Stimulated activated CD4-positive, alpha-beta T cell treated with anti-CD3 and anti-CD28 coated beads, Interleukin-15, amount 100 ng/mL, for 1 hour (primary cell): ENCODE measurements around the gene NCSTN.

Source experiments
- DNase-seq, 2 donors: peaks; one replicate each; pipeline ENCODE4 v3.0.0-alpha.2; 2020; ENCODE audit warnings: low read depth in 1 of 2, low spot score in 1 of 2

Gene NCSTN

DNA sequence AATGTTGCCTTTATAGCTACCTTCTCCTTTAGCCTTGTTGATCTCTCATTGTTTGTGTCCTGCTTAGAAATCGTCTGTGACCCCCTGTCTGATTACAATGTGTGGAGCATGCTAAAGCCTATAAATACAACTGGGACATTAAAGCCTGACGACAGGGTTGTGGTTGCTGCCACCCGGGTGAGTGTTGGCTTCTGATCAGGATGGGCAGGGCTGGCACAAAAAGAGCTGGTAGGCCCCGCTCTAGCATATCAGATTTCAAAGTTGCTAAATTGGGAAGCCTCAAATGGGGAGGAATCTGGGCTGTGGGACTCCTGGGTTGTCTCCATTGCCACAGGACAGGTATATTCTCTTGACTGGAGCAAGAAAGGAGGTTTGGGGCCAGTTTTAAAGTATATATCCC is 8.4 kb downstream of the NCSTN start:
- no peak for DNase-seq

DNA sequence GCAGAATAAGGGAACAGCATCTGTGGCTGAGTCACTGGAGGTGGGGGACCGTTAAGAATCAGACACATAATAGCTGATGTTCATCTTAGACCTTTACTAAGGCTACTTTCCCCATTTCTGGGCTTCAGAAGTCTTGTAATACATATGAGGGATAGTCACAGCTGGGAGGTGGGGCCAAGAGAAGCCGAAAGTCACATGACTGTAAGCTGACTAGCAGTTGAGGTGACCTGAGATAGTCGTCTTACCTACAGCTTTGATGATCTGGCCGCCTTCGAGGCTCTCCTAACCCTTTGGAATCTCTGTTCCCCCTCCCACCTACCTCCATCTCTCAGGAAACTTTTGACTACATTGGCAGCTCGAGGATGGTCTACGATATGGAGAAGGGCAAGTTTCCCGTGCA is 9.4 kb downstream of the NCSTN start:
- DNase-seq, result no peak

DNA sequence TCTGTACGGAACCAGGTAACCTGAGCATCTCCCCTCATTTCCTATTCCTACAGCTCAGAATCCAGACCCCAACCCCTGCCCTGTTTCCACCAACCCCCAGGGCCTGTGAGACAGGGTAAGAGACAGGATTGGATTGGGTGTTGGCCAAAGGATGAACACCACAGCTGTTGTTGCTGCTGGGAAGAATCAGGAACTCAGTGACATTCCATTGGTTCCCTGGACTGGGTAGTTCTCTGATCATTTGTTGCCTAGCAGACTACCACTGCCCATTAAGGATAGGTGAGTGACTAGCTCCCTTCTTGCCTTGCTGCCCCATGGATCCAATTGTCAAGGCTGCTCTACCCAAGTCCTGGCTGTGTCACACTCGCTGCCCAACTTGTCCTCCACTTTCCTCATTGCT is 10.0 kb downstream of the NCSTN start:
- no peak for DNase-seq

DNA sequence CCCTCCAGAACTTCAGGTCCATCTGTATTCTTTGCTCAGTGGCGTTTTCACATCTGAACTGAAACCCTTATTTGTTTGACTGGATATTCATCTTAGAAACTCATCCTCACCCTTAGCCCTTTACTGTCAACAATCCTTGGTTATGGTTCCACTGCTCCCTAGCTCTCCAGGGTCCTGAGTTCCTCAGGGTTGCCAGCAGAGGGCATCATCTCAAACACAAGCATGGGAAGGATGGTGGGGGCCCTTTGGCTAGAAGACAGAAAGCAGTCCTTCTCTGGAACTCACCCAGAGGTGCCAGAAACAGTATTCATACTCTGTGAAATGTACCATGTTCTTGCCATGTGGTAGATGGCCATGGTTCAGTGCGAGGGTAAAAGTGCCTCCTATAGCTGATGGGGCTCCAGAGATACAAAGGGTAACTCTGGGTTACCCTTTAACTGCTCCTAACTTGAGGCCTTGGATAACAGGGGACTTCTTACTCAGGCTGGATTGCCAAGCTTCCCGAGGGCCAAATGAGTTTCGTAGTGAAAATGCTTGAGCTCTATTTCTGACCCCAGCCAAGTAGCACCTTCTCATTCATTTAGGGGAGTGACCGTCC is 11.3 kb downstream of the NCSTN start:
- DNase-seq, result no peak

DNA sequence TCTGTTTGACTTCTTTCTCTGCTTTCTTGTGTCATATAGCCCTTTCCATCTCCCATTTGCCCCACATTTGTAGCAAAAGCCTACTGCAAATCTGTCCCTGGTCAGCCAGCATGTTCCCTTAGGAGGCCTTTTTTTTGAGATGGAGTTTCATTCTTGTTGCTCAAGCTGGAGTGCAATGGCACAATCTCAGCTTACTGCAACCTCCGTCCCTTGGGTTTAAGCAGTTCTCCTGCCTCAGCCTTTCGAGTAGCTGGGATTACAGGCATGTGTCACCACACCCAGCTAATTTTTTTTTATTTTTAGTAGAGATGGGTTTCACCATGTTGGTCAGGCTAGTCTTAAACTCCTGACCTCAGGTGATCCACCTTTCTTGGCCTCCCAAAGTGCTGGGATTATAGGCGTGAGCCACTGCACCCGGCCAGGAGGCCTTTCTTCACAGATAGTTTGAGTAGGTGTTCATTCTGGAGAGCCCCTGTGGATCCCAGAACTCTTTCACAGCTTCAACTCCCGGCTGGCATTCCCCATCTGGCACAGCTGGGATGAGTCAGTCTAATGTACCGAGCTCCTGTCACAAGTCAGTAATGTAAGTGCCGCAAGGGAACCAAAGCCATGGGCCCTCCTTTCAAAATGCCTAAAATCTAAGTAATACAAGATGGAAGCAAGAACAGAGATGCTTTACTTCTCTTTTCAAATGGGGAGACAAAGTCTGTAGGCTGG is 14.3 kb downstream of the NCSTN start:
- no peak for DNase-seq

DNA sequence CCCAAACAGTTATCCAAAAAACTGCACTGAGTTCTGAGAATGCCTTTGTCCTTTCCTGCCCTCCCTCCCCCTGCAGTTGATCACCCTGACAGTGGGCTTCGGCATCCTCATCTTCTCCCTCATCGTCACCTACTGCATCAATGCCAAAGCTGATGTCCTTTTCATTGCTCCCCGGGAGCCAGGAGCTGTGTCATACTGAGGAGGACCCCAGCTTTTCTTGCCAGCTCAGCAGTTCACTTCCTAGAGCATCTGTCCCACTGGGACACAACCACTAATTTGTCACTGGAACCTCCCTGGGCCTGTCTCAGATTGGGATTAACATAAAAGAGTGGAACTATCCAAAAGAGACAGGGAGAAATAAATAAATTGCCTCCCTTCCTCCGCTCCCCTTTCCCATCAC is 14.9 kb downstream of the NCSTN start:
- DNase-seq, result no peak

DNA sequence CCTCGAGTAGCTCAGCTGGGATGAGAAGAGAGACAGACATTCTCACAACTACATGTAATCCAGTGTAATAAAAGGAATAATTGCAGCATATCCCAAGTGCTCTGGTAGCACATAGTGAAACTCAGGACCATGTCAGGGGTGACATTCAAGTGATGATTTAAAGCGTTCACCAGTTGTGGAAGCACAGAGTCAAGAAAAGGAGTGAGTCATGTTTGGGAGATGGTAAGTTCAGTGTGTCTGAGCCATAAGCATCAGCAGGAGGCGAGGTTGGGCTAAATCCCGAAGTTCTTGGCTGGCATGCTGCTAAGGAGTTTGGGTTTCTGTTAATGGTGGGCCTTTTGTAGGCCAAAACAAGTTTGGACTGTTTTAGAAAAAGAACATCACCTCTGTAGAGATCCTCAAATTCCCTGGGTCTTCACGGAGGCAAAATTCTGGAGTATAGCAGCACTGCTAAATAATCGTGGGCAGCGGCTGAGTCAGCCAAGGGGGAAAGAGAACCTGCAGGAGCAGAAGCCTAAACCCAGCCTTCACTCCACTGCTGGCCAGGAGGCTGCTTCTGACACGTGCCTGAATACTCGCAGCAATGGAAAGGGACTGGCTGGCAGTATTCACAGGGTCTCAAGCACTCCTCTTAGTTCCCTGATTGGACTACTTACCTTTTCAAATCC is 16.5 kb downstream of the NCSTN start:
- DNase-seq, result no peak

DNA sequence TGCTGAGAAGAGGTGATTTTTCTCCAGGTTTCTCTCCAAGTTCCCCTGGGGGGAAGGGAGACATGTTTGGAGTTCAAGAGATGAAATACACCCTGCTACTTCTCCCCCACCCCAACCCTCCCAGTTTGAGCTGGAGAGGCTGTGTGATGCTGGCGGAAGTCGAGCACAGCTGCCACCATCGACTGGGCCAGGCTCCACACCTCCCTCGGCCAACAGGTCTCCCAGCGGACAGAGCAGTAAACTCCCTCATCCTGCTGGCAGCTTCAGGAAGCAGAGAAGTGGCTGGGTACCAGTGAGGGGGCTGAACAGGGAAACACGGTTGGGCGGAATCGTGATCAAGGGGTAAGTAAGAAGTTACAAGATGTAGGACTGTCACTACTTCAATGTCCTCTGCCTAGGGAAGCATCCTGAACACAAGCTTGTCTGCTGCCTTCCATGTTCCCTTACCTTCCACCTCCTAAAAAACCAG is 17.1 kb downstream of the NCSTN start:
- no peak for DNase-seq

DNA sequence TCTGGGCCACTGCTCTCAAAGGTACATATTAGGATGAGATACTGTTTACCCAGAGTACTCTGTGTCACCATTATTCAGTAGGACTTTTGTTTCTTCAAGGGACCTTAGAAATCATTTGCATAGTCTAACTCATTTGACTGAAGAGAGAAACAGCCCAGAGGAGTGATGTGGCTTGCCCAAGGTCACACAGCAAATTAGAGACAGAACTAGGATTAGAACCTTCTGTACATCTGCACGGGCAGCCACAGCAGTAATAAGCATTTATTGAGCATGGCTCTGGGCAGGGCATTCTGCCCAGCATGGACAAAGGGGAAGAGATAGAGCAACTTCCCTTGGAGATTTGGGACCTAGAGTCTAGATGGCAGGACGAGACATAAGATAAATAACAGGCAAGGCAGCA is 18.0 kb downstream of the NCSTN start:
- no peak for DNase-seq

DNA sequence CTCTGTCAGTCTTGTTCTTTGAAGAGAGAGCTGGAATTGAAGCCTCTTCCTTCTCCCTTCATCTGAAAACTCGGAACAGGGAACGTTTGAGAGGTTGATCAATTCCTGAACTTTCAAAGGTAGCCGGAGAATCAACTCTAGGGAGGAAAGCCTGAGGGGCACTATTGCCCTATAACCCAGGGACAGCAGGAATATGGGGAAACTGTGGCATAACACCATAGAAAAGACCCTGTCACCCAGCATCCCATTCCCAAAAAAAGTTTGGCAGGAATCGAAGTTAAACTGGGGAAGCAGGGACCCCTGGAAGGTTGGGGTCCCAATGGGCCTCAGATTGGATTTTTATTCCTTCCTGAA is 18.6 kb downstream of the NCSTN start:
- no peak for DNase-seq

DNA sequence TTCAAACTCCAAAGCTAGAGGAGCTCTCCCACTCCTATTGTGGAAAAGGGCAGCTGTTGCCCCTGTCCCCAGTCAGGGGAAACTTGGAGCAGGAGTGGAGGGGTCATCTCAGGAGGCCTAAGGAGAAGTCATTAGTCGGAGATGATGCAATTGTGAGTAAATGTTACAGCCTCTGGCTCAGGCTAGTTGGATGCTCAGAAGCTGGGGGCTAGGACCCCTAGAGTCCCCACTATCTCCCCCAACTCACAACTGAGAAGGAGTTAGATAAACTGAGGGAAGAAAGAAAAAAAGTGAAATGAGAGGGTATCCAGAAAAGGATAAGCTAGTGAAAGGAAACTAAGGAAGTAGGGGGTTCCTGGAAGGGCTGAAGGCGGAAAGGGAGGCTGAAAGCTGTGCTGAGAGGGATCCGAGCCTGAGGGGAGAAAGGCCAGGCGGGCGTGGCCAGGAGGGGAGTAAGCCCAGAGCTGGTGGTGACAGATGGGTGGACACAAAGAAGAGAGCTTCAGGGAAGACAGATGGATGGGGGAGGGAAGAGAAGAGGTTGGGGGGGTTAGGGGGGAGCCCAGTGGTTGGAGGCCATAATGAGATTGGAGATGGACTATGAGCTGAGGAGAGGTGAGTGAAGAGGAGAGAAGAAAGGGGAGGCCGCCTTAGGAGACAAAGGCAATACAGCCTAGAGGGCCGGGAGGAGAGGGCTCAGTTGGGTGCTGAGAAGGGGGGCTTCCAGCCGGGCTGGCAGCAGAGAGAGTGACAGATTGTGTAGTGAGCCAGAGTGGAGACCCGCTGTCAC is 19.2 kb downstream of the NCSTN start:
- DNase-seq, result no peak

DNA sequence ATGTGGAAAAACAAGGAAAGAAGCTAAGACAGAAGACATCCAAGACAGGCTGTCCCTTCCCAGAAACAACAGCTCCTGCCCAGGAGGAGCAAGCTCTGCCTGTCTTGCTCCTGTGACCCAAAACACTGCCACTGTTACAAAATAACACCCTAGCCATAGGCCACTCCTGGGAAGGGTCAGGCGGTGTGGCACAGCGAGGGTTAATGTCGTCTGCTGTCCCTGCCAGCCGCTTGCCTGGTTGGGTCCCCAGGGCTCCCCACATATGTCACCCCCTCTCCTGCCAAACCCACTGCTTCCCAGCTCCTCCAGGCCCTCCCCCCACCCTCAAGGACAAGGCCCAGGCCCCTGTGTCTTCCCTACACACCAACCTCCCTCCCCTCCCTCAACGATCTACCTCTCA is 19.8 kb downstream of the NCSTN start:
- DNase-seq, result no peak

DNA sequence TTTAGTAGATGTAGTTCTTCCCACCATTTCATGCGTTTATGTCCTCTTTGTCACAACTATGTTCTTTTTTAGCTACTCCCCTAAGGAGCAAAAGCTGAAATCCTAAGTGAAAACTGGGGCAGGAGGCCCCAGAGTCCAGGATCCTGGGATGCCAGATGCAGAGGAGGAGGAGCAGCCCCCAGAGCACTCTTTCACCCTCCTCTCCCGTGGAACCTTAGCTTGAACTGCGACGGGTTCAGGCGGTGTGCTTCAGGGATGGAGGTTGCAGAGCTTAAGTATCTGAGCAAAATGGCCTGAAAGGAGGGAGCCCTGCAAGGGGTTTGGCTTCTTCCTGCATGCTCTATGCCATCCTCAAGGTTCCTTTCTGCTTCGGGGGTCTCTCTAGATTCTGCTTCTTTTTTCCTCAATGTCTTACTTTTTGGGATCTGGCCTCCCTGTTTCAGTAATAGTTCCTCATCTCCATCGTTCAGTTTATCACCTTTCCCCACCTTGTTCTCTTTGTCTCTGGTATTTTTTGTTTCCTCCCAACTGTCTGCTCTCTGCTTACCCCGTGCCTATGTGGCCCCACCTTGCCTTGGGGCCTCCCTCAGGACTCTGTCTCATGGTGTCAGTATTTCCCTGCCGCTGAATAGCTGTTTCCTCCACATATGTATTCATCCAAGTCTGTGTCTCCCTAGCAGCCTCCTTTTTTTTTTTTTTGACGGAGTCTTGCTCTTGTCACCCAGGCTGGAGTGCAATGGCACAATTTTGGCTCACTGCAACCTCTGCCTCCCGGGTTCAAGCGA is 21.0 kb downstream of the NCSTN start:
- no peak for DNase-seq

DNA sequence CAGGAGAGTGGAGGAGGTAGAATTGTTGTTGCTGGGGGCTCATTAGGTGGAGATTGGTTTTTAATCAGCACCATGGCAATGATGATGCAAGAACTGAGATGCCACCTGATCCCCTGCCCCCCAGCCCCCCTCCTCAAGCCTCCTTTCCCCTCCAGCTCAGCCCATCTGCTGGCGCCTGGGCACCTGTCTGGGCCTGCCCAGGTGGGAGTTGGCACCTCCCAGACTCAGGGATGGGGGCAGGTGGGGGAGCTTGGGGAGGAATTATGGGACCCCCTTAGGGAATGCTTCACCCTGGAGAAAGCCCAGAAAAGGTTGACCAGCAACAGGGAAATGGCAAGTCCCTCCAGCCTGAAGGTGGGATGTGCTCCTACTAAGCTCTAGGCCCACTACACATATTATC is 22.1 kb downstream of the NCSTN start:
- no peak for DNase-seq

DNA sequence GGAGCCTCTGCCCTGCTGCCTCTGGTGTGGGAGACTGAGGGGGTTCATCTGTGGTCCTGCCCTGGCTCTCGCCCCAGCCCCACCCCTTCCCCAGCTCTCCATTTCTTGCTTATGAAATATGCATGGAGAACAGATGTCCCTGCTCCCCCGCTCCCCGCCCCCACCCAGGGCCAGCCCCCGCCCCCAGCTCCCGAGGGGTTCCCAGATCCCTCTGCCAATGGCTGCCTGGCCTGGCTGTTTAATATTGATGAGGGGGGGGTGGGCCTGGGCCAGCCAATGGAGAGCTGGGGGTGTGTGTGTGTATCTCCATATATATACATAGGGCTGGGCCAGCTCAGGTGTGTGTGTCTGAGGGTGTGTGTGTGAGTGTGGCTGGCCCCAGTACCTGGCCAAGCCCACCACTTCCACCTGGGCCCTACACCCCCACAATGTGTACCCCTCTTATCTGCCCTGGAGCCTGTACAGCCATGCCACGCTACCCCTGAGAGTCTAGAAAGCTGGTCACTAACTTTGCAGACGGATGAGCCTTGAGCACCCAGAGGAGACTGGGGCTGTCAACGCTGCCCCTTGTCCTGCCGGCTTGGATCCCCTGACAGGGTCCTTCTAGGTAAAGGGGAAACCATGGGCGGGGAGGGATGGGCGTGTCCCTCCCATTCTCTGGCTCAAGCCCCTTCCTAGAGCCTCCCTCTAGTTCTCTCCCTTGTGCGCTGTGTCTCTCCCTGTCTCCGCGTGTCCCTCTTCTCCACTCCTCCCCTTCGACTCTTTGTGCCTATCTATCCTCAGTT is 23.7 kb downstream of the NCSTN start, which contains the start of gene NHLH1:
Gene NHLH1 (plus strand): TSS at position 341 of the 785 bp plus-strand sequence. CDS start 3,661 bp downstream, outside the sequence.
- no peak for DNase-seq

DNA sequence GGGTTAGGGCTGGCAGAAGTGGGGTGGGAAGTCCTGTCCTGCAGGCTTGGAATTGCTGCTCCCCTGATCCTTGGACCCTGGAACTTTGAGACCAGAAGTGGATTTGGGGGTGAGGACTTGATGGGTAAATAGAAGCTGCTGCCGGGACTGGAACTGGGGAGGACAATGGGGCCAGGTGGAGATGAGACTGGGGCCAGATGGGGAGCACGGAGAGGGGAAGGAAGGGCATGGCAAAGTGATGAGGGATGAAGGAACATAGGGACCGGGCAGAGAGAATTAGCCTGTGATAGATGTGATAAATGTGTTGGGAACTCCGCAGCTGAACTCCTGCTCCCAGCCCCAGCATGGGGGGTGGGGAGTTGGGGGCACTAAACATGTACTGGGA is 24.3 kb downstream of the NCSTN start:
- DNase-seq, result no peak

DNA sequence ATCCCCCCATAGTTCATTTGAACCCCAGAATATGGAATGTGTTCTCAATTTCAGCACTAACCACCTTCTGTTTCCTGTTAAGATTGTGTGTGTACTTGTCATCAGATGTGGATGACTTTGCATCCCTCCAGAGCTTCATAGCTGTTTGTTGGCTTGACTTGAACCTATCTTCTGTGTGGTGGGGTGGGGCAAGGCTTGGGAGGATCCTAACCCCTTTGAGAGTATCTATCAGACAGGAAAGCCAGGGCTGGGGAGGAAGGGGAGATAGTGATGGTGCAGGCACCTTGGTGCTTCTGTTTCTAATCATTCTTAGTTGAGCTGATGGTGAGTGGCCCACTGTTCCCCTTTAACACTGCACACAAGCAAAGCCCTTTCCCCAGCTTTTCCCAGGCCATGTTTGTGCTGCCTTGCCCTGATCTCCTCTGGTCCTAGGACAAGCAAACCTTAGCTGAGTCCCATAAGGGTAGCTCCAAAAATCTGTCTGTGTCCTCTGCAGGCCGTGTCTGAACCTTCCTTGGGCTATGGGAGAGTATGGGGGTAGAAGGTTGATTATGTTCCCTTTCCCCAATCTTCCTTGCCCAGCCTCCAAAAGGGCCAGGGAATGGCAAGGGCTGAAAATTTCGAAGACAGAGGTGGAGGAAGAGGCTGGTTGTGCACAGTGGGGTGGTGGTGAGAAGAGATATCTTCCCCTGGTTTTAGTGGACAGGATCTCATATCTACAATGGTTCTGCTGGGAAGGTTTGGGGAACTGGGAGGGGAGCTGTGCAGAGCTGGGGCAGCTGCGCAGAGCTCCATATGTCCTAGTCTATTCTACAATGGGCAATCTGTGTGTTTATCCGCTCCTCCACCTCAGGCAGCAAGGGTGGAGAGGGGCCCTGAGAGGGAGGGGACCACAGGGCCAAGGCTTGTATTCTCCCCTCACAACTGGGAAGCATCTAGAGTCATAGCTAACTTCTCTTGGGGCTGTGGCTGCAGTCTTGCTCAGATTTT is 25.0 kb downstream of the NCSTN start:
- no peak for DNase-seq

DNA sequence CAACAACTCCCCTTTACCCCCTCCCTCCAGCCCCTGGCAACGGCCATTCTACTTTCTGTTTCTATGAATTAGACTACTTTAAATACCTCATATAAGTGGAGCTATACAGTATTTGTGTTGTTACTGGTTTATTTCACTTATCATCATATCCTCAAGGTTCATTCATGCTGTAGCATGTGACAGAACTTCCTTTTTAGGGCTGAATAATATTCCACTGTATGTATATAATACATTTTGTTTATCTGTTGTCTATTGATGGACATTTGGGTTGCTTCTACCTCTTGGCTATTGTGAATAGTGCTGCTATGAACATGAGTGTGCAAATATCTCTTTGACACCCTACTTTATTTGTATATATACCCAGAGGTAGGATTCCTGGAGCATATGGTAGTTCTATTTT is 25.9 kb downstream of the NCSTN start:
- no peak for DNase-seq
